GM12878 (cell line): Measurements from ENCODE around the gene TEX22. TPM values are rescaled to one million over a fixed set of nuclear protein-coding genes. Genes with fewer than 3 reads are reported as not detected.

Experiments
- ATAC-seq: fragments of 200-7000 bp; cut with Tn5 transposase; 3 replicates; pipeline ENCODE4 v1.9.1; 2020; ENCODE audit warnings: mild to moderate bottlenecking, moderate library complexity
- BruUV-seq: library from RNA; stranded (reverse); fragments of 400-500 nt; replicated peaks from 2 replicates; lab custom pipeline; 2021; lab: Mats Ljungman, UMichigan
- CTCF ChIA-PET: fragments of 300-600 bp; sonication (Branson Sonifier 250); formaldehyde crosslinking; extraction: SDS; loops from one replicate; lab custom pipeline; 2021; ENCODE audit warnings: inconsistent platforms; lab: Yijun Ruan, JAX
- POLR2A ChIA-PET: fragments of 350-600 bp; formaldehyde crosslinking; extraction: SDS; loops from one replicate; lab custom pipeline; 2021; ENCODE audit warnings: inconsistent platforms; lab: Charles Lee
- RAD21 ChIA-PET: fragments of 300-600 bp; sonication (Branson Sonifier 250); formaldehyde crosslinking; loops from one replicate; lab custom pipeline; 2023; ENCODE audit warnings: antibody characterized with exemption; ENCODE audit not compliant: unreplicated experiment; lab: Charles Lee
- SMC1A ChIA-PET: fragments of 300-600 bp; sonication (Branson Sonifier 250); formaldehyde crosslinking; loops from one replicate; lab custom pipeline; 2023; ENCODE audit not compliant: unreplicated experiment, uncharacterized antibody; lab: Charles Lee
- DNase-seq: peaks from one replicate; pipeline ENCODE4 v3.0.0-alpha.2; 2011; ENCODE audit warnings: low read depth, low spot score
- FAIRE-seq: peaks from 3 replicates; lab custom pipeline; 2011; peaks lifted over from hg19 to GRCh38; lab: Jason Lieb, UNC
- H2AFZ ChIP-seq: 2 replicates; pipeline ENCODE4 v1.6.0; 2011; ENCODE audit warnings: low read depth, low read length, control low read depth; ENCODE audit not compliant: control insufficient read depth
- H3K27ac ChIP-seq: 2 replicates; pipeline ENCODE4 v1.5.1; 2011; ENCODE audit warnings: control low read depth; ENCODE audit not compliant: control insufficient read depth, insufficient read depth
- H3K27me3 ChIP-seq, 2 experiments: replicated peaks in 1 of 2; 2 replicates each; pipeline versions ENCODE4 v1.6.0 to v1.6.1; 2011; ENCODE audit warnings: low read length in 1 of 2; ENCODE audit not compliant: control insufficient read depth in 2 of 2, insufficient read depth in 2 of 2
- H3K36me3 ChIP-seq, 2 experiments: 2 replicates each; pipeline ENCODE4 v1.5.1; 2011; ENCODE audit warnings: low read length in 1 of 2; ENCODE audit not compliant: control insufficient read depth in 2 of 2, insufficient read depth in 2 of 2
- H3K4me1 ChIP-seq: 2 replicates; pipeline ENCODE4 v1.6.1; 2011; ENCODE audit warnings: mild to moderate bottlenecking, low read length, moderate library complexity, mixed read lengths; ENCODE audit not compliant: control insufficient read depth, insufficient read depth
- H3K4me2 ChIP-seq: 2 replicates; pipeline ENCODE4 v1.6.0; 2011; ENCODE audit warnings: control low read depth; ENCODE audit not compliant: control insufficient read depth, insufficient read depth
- H3K4me3 ChIP-seq: fragments of 200-600 bp; sonication (generic); 2 replicates; pipeline ENCODE4 v1.5.1; 2016
- H3K79me2 ChIP-seq: 2 replicates; pipeline ENCODE4 v1.6.0; 2011; ENCODE audit warnings: low read length; ENCODE audit not compliant: control insufficient read depth, insufficient read depth
- H3K9ac ChIP-seq: 2 replicates; pipeline ENCODE4 v1.8.0; 2011; ENCODE audit warnings: low read length, control low read depth, mixed read lengths; ENCODE audit not compliant: control insufficient read depth, insufficient read depth
- H3K9me3 ChIP-seq: replicated peaks from 3 replicates; pipeline ENCODE4 v1.5.1; 2011; ENCODE audit warnings: mild to moderate bottlenecking, low read length; ENCODE audit not compliant: control insufficient read depth, insufficient read depth
- H4K20me1 ChIP-seq: 2 replicates; pipeline ENCODE4 v1.6.0; 2011; ENCODE audit not compliant: control insufficient read depth, insufficient read depth
- BMI1 ChIP-seq: fragments of 450-650 bp; IDR thresholded peaks from 2 replicates; pipeline ENCODE4 v1.6.1; 2016; ENCODE audit warnings: mild to moderate bottlenecking, moderate library complexity, borderline replicate concordance
- HDAC2 ChIP-seq: fragments of 200-600 bp; sonication (generic); IDR thresholded peaks from 2 replicates; pipeline ENCODE4 v1.6.1; 2017
- POLR2AphosphoS5 ChIP-seq: IDR thresholded peaks from 2 replicates; pipeline ENCODE4 v1.6.1; 2011; ENCODE audit warnings: mild to moderate bottlenecking, low read length, inconsistent platforms
- WGBS: methylation state at CpG from one replicate; pipeline ENCODE4 v1.1.6; 2016; ENCODE audit warnings: low lambda C conversion rate; ENCODE audit not compliant: insufficient replicate concordance, insufficient coverage; ENCODE audit errors: missing lambda C conversion rate; 5-methylcytosine and 5-hydroxymethylcytosine counted together
- in situ Hi-C: fragments of 300-500 bp; cut with MboI; formaldehyde crosslinking; loops from 9 replicates; pipeline ENCODE4 v1.14.3; 2018; ENCODE audit warnings: mixed read lengths
- intact Hi-C: fragments of 100-400 bp; cut with micrococcal nuclease; formaldehyde crosslinking; loops from one replicate; pipeline ENCODE4 v1.14.2; 2022; ENCODE audit not compliant: unreplicated experiment
- polyA plus RNA-seq, 11 experiments: library from polyadenylated mRNA; depleted of rRNA in 4 of 11; unstranded in 6 of 11; stranded (reverse) in 5 of 11; fragments of >200 nt; fragmentation: Nextera tagmentation in 4 of 11; fragmentation: Illumina TruSeq in 1 of 11; extraction: Ambion mirVana in 4 of 11; extraction: Trizol in 1 of 11; gene quantifications; 1 replicate in 1 of 11; 2 replicates in 10 of 11; pipeline versions ENCODE4 v1.2.1 to v1.2.3, GENCODE V29; 2011 to 2016; ENCODE audit warnings: inconsistent platforms in 2 of 11, missing spikeins in 2 of 11, low read depth in 1 of 11
- total RNA-seq, 4 experiments: library from RNA; depleted of rRNA in 3 of 4; stranded (reverse); fragments of >200 nt in 3 of 4; fragmentation: Illumina TruSeq in 1 of 4; extraction: Trizol in 1 of 4; gene quantifications; 2 replicates each; pipeline versions ENCODE4 v1.2.1 to v1.2.3, GENCODE V29; 2013 to 2021
- TF ChIP-seq, protein P1 (sequence below): fragments of 450-650 bp; formaldehyde crosslinking; IDR thresholded peaks from 2 replicates; pipeline ENCODE4 v1.5.0; 2022; ENCODE audit warnings: mild to moderate bottlenecking, missing genetic modification characterization
- TF ChIP-seq, protein P2 (sequence below): IDR thresholded peaks from 2 replicates; pipeline ENCODE4 v1.6.1; 2012; ENCODE audit warnings: improper control_type of control experiment, low read depth, low read length; ENCODE audit not compliant: insufficient replicate concordance

The TEX22 gene
- total and polyA plus RNA-seq, 10 of the 15 experiments (the other 5 are each of a cell fraction or from before 2014, with no cell fraction given): 0.02 to 4.0 (median 0.63) TPM; not detected in 1

DNA sequence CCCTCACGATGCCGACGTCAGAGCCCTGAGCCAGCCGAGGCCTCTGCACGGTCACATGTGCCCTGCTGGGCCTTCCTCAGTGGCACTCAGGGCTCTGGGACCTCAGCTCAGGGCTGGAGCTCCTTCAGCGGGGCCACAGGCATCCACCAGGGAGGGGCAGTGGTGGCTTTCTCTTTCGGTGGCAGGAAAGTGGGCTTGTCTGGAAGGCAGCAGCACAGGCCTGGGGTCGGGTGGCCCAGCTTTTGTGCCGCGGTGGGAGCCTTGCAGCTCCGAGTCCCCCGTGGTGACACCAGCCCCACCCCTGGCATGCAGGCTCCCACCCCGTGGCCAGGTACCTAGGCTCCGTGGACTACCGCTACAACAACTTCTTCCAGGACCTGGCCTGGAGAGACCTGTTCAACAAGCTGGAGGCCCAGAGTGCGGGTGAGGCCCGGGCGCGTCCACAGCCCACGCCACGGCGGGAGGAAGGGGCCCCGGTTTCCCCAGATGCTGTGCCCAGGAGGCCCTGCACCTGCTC is 14.2 kb upstream of the TEX22 start:
- Histone ChIP-seq H2AFZ (no peak overlapping the region), H3K36me3 (no peaks in the 10 kb centered on the region; a peak in 1 of 4 replicates), H3K4me1 (no peaks in the 10 kb centered on the region), H3K9ac (no peak overlapping the region), H4K20me1 (no peaks in the 10 kb centered on the region), H3K4me2 (no peak overlapping the region), H3K79me2 (no peaks in the 10 kb centered on the region)
- ChIA-PET POLR2A (interaction anchor here (0.5 kb wide), 1 partner anchor 41 kb away, joined by 3 read pairs; no protein-coding TSS in a partner anchor), SMC1A (no interaction called here)
- intact Hi-C loops: no loop called here
- TF ChIP-seq BMI1 (no peak), POLR2AphosphoS5 (no peak), HDAC2 (no peak)
- TF ChIP-seq, protein P1, sequence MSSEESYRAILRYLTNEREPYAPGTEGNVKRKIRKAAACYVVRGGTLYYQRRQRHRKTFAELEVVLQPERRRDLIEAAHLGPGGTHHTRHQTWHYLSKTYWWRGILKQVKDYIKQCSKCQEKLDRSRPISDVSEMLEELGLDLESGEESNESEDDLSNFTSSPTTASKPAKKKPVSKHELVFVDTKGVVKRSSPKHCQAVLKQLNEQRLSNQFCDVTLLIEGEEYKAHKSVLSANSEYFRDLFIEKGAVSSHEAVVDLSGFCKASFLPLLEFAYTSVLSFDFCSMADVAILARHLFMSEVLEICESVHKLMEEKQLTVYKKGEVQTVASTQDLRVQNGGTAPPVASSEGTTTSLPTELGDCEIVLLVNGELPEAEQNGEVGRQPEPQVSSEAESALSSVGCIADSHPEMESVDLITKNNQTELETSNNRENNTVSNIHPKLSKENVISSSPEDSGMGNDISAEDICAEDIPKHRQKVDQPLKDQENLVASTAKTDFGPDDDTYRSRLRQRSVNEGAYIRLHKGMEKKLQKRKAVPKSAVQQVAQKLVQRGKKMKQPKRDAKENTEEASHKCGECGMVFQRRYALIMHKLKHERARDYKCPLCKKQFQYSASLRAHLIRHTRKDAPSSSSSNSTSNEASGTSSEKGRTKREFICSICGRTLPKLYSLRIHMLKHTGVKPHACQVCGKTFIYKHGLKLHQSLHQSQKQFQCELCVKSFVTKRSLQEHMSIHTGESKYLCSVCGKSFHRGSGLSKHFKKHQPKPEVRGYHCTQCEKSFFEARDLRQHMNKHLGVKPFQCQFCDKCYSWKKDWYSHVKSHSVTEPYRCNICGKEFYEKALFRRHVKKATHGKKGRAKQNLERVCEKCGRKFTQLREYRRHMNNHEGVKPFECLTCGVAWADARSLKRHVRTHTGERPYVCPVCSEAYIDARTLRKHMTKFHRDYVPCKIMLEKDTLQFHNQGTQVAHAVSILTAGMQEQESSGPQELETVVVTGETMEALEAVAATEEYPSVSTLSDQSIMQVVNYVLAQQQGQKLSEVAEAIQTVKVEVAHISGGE (CRISPR knock-in tag): no peak
- TF ChIP-seq, protein P2, sequence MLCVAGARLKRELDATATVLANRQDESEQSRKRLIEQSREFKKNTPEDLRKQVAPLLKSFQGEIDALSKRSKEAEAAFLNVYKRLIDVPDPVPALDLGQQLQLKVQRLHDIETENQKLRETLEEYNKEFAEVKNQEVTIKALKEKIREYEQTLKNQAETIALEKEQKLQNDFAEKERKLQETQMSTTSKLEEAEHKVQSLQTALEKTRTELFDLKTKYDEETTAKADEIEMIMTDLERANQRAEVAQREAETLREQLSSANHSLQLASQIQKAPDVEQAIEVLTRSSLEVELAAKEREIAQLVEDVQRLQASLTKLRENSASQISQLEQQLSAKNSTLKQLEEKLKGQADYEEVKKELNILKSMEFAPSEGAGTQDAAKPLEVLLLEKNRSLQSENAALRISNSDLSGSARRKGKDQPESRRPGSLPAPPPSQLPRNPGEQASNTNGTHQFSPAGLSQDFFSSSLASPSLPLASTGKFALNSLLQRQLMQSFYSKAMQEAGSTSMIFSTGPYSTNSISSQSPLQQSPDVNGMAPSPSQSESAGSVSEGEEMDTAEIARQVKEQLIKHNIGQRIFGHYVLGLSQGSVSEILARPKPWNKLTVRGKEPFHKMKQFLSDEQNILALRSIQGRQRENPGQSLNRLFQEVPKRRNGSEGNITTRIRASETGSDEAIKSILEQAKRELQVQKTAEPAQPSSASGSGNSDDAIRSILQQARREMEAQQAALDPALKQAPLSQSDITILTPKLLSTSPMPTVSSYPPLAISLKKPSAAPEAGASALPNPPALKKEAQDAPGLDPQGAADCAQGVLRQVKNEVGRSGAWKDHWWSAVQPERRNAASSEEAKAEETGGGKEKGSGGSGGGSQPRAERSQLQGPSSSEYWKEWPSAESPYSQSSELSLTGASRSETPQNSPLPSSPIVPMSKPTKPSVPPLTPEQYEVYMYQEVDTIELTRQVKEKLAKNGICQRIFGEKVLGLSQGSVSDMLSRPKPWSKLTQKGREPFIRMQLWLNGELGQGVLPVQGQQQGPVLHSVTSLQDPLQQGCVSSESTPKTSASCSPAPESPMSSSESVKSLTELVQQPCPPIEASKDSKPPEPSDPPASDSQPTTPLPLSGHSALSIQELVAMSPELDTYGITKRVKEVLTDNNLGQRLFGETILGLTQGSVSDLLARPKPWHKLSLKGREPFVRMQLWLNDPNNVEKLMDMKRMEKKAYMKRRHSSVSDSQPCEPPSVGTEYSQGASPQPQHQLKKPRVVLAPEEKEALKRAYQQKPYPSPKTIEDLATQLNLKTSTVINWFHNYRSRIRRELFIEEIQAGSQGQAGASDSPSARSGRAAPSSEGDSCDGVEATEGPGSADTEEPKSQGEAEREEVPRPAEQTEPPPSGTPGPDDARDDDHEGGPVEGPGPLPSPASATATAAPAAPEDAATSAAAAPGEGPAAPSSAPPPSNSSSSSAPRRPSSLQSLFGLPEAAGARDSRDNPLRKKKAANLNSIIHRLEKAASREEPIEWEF: no peak
- TF ChIP-seq, all 136 proteins: peak for 0
- Histone ChIP-seq H3K27me3 (no peaks in the 10 kb centered on the region), H3K27ac (no peak overlapping the region), H3K9me3 (no peaks in the 10 kb centered on the region), H3K4me3 (no peak overlapping the region)
- ATAC-seq (no peak), FAIRE-seq (no peak), DNase-seq (no peak)
- BruUV-seq: no TSS peak
- WGBS: 94% methylated on average over 21 of the region's 23 CpGs
- ChIA-PET CTCF (no interaction called here), RAD21 (no interaction called here)
- in situ Hi-C loops: no loop called here
